Activated T-cell treated with anti-CD3 and anti-CD28 coated beads, Interleukin-2, amount 50 U/mL, for 48 hours (primary cell): ENCODE measurements around the gene PARD6G.
A peak's percentile ranks its signal among the peaks of the same experiment; 100 is the strongest.

Experiments used
- DNase-seq, 2 experiments: peaks; one replicate each; pipeline ENCODE4 v3.0.0-alpha.2; 2020

PARD6G gene

GRCh38 chr18:80189531-80189865 lies 57.8 kb downstream of the PARD6G start:
- no peak for DNase-seq

GRCh38 chr18:80188643-80189530 lies 58.4 kb downstream of the PARD6G start:
- DNase-seq: no peak

- DNase-seq: no peak
Observed at GRCh38 chr18:80187956-80188642, 59.2 kb downstream of the PARD6G start.

- DNase-seq: no peak
Observed at GRCh38 chr18:80185545-80185944, 61.8 kb downstream of the PARD6G start.

- DNase-seq: no peak
Observed at GRCh38 chr18:80184243-80184772, 63.0 kb downstream of the PARD6G start.

GRCh38 chr18:80183273-80184050 lies 63.9 kb downstream of the PARD6G start:
- no peak for DNase-seq

GRCh38 chr18:80182855-80183254 lies 64.5 kb downstream of the PARD6G start:
- no peak for DNase-seq

- no peak for DNase-seq
Observed at GRCh38 chr18:80181642-80182461, 65.5 kb downstream of the PARD6G start.

GRCh38 chr18:80180778-80181564 lies 66.3 kb downstream of the PARD6G start:
- DNase-seq: no peak

GRCh38 chr18:80179857-80180558 lies 67.3 kb downstream of the PARD6G start:
- no peak for DNase-seq

- DNase-seq: no peak
Observed at GRCh38 chr18:80178935-80179818, 68.1 kb downstream of the PARD6G start.

- DNase-seq: no peak
Observed at GRCh38 chr18:80177128-80177527, 70.2 kb downstream of the PARD6G start.

GRCh38 chr18:80176334-80177073 lies 70.8 kb downstream of the PARD6G start:
- no peak for DNase-seq

- peak; percentile 37 to 58 for DNase-seq
Observed at GRCh38 chr18:80175451-80176204, 71.7 kb downstream of the PARD6G start.

GRCh38 chr18:80173060-80173459 lies 74.3 kb downstream of the PARD6G start:
- DNase-seq: no peak

GRCh38 chr18:80172056-80172455 lies 75.3 kb downstream of the PARD6G start:
- no peak for DNase-seq

GRCh38 chr18:80171054-80171872 lies 76.1 kb downstream of the PARD6G start:
- DNase-seq: peak; percentile 78 to 79
